GM12891 (cell line): ENCODE results near the gene RALB.

ENCODE experiments used
- POLR2A ChIP-seq: IDR thresholded peaks from 2 replicates; pipeline ENCODE4 v1.6.1; 2011; ENCODE audit warnings: low read depth, low read length, control low read depth
- POLR2AphosphoS5 ChIP-seq: IDR thresholded peaks from 2 replicates; pipeline ENCODE4 v1.6.1; 2011; ENCODE audit warnings: low read depth, low read length, control low read depth
- POU2F2 ChIP-seq: IDR thresholded peaks from 2 replicates; pipeline ENCODE4 v1.6.1; 2011; ENCODE audit warnings: low read depth, mild to moderate bottlenecking, control low read depth, low read length, moderate library complexity
- SPI1 ChIP-seq: IDR thresholded peaks from 2 replicates; pipeline ENCODE4 v1.6.1; 2011; ENCODE audit warnings: low read depth, low read length, control low read depth
- TAF1 ChIP-seq: IDR thresholded peaks from 2 replicates; pipeline ENCODE4 v1.6.1; 2011; ENCODE audit warnings: low read depth, low read length, control low read depth

DNA sequence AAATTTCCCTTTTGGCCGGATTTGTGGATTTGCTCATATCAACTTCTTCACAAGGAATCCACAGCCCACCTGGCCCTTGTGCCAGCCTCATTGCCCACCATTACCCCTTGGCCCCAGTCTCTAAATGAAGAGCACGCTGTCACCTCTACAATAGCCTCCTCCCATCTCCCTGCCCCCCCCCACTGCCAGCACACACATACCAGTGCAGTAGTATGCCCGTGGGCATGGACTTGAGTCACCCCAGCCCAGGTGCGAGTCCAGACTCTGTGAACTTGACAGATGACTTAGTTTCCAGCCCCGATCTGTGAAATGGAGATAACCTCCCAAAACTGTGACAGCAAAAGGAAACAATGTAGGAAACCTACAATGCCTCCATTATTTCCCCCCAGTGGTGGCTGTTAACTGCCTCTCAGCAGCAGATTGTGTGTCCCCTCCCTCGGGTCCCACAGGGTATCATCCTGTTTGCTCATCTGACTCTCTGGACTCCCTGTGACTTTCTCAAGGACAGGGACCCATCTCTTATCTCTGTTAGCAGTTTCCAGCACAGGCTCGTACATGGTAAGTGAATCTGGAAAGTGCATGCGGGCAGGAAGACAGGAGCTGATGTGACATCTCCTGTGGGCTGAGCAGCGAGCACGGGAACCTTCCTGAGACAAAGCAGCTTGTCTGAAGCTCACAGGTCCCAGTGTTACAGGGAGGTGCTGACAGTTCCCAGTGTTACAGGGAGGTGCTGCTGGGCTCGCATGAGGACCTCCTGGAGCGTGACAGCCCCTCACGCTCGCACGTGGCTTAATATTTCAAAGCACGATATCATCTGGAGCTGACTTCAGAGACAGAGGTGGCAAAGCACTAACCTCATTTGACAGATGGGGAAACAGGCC lies 25.3 kb upstream of the RALB start:
- TF ChIP-seq POLR2A = no peak
- no peak for TF ChIP-seq POLR2AphosphoS5
- TF ChIP-seq TAF1 = no peak
- no peak for TF ChIP-seq SPI1
- TF ChIP-seq POU2F2 = no peak
